K562 (cell line): Measurements from ENCODE around the gene KRTAP10-9. TPM values are rescaled to one million over a fixed set of nuclear protein-coding genes. Genes with fewer than 3 reads are reported as not detected.

Experiments used
- ATAC-seq: fragments of 200-7000 bp; cut with Tn5 transposase; 3 replicates; pipeline ENCODE4 v1.9.1; 2020; ENCODE audit warnings: moderate library complexity
- BruUV-seq: library from RNA; stranded (reverse); fragments of 400-500 nt; replicated peaks from 2 replicates; lab custom pipeline; 2021; lab: Mats Ljungman, UMichigan
- CTCF ChIA-PET: fragments of 300-600 bp; formaldehyde crosslinking; extraction: SDS; loops from one replicate; lab custom pipeline; 2021; ENCODE audit warnings: low intra/inter-chr PET ratio; lab: Yijun Ruan, JAX
- POLR2A ChIA-PET: fragments of 300-600, 350-650 bp; sonication (Branson Sonifier 250); formaldehyde crosslinking; extraction: SDS; loops from one replicate; lab custom pipeline; 2021; ENCODE audit warnings: antibody characterized with exemption, inconsistent platforms; lab: Yijun Ruan, JAX
- DNase-seq, 4 experiments: peaks; one replicate each; pipeline versions ENCODE4 v3.0.0 to v3.0.0-alpha.2; 2011 to 2018; ENCODE audit warnings: low spot score in 3 of 4, mixed read lengths in 3 of 4; ENCODE audit errors: extremely low read depth in 1 of 4
- FAIRE-seq: peaks from 2 replicates; lab custom pipeline; 2011; peaks lifted over from hg19 to GRCh38; lab: Jason Lieb, UNC
- H2AFZ ChIP-seq: 2 replicates; pipeline ENCODE4 v1.6.0; 2011; ENCODE audit warnings: low read depth, low read length, control low read depth, inconsistent platforms
- H3K27ac ChIP-seq: fragments of 200-600 bp; 3 replicates; pipeline ENCODE4 v1.8.0; 2011; ENCODE audit warnings: low read depth, mild to moderate bottlenecking, control low read depth, inconsistent platforms, low read length, moderate library complexity, mixed read lengths; ENCODE audit errors: extremely low read depth
- H3K27me3 ChIP-seq, 2 experiments: fragments of 300-600 bp in 1 of 2; 2 replicates in 1 of 2; 3 replicates in 1 of 2; pipeline versions ENCODE4 v1.6.0 to v1.8.0; 2011; ENCODE audit warnings: inconsistent platforms in 2 of 2, low read length in 2 of 2, mild to moderate bottlenecking in 1 of 2, mixed read lengths in 1 of 2, moderate library complexity in 1 of 2; ENCODE audit not compliant: control insufficient read depth in 2 of 2, insufficient read depth in 2 of 2
- H3K36me3 ChIP-seq: fragments of 300-600 bp; 3 replicates; pipeline ENCODE4 v1.8.0; 2011; ENCODE audit warnings: mild to moderate bottlenecking, low read length, inconsistent platforms; ENCODE audit not compliant: control insufficient read depth, insufficient read depth
- H3K4me1 ChIP-seq, 2 experiments: fragments of 200-600 bp in 1 of 2; replicated peaks in 1 of 2; 2 replicates in 1 of 2; 3 replicates in 1 of 2; pipeline versions ENCODE4 v1.5.1 to v1.8.0; 2011; ENCODE audit warnings: inconsistent platforms in 2 of 2, low read length in 2 of 2, mild to moderate bottlenecking in 1 of 2, mixed read lengths in 1 of 2, moderate library complexity in 1 of 2; ENCODE audit not compliant: control insufficient read depth in 2 of 2, insufficient read depth in 2 of 2
- H3K4me2 ChIP-seq: 2 replicates; pipeline ENCODE4 v1.6.1; 2011; ENCODE audit warnings: low read length, control low read depth, inconsistent platforms, mixed read lengths; ENCODE audit not compliant: insufficient read depth
- H3K4me3 ChIP-seq: fragments of 200-600 bp; sonication (generic), shearing (Covaris generic); 2 replicates; pipeline ENCODE4 v1.5.1; 2016; ENCODE audit warnings: control low read depth, inconsistent platforms
- H3K79me2 ChIP-seq: fragments of 200-600 bp; 3 replicates; pipeline ENCODE4 v1.8.0; 2011; ENCODE audit warnings: low read length, inconsistent platforms; ENCODE audit not compliant: control insufficient read depth, insufficient read depth
- H3K9ac ChIP-seq, 2 experiments: 2 replicates each; pipeline versions ENCODE4 v1.6.0 to v1.6.1; 2011; ENCODE audit warnings: low read depth in 2 of 2, low read length in 2 of 2, control low read depth in 1 of 2, inconsistent platforms in 1 of 2, mild to moderate bottlenecking in 1 of 2, mixed read lengths in 1 of 2; ENCODE audit not compliant: insufficient read depth in 1 of 2
- H3K9me1 ChIP-seq: one replicate; pipeline ENCODE4 v1.6.0; 2011; ENCODE audit warnings: inconsistent platforms, mild to moderate bottlenecking, low read length, moderate library complexity; ENCODE audit not compliant: control insufficient read depth, insufficient read depth
- H3K9me3 ChIP-seq: replicated peaks from 2 replicates; pipeline ENCODE4 v1.5.1; 2011; ENCODE audit warnings: low read depth, low read length, inconsistent platforms; ENCODE audit not compliant: control insufficient read depth, insufficient read depth
- H4K20me1 ChIP-seq: replicated peaks from 2 replicates; pipeline ENCODE4 v1.6.1; 2011; ENCODE audit warnings: low read length, inconsistent platforms, mixed read lengths; ENCODE audit not compliant: control insufficient read depth, insufficient read depth
- CCAR2 ChIP-seq: fragments of 200-400 bp; formaldehyde crosslinking; IDR thresholded peaks from 2 replicates; pipeline ENCODE4 v1.6.1; 2017; ENCODE audit warnings: mild to moderate bottlenecking, low read depth, low read length
- DLX4 ChIP-seq: fragments of 250-450 bp; sonication (Bioruptor Pico); IDR thresholded peaks from 2 replicates; pipeline ENCODE4 v1.6.1; 2021; ENCODE audit warnings: mild to moderate bottlenecking
- ELK3 ChIP-seq: fragments of 450-650 bp; formaldehyde crosslinking; IDR thresholded peaks from 2 replicates; pipeline ENCODE4 v1.4.0; 2020; ENCODE audit warnings: mild to moderate bottlenecking
- IRF9 ChIP-seq: fragments of 450-650 bp; IDR thresholded peaks from 2 replicates; pipeline ENCODE4 v1.6.1; 2016; ENCODE audit warnings: missing biosample characterization, missing genetic modification characterization
- KHSRP ChIP-seq: fragments of 450-650 bp; IDR thresholded peaks from 2 replicates; pipeline ENCODE4 v1.6.1; 2017
- MAZ ChIP-seq, 2 experiments: fragments of 450-650 bp in 1 of 2; sonication (generic) in 1 of 2; formaldehyde crosslinking; IDR thresholded peaks in 1 of 2; conservative IDR thresholded peaks in 1 of 2; 2 replicates each; pipeline versions ENCODE4 v1.4.0 to v1.5.0; 2020; ENCODE audit warnings: mild to moderate bottlenecking in 1 of 2, missing genetic modification reagents in 1 of 2
- POU5F1 ChIP-seq: fragments of 150-350 bp; IDR thresholded peaks from 2 replicates; pipeline ENCODE4 v1.6.1; 2014; ENCODE audit warnings: borderline replicate concordance, low read length, low read depth, mild to moderate bottlenecking; ENCODE audit not compliant: partially characterized antibody
- SNIP1 ChIP-seq: fragments of 450-650 bp; IDR thresholded peaks from 2 replicates; pipeline ENCODE4 v1.7.1; 2017; ENCODE audit warnings: low read depth, mild to moderate bottlenecking
- USF2 ChIP-seq: sonication (generic); formaldehyde crosslinking; IDR thresholded peaks from 2 replicates; pipeline ENCODE4 v1.5.0; 2020; ENCODE audit warnings: missing genetic modification reagents
- YBX1 ChIP-seq: fragments of 450-650 bp; IDR thresholded peaks from 2 replicates; pipeline ENCODE4 v1.7.1; 2016; ENCODE audit warnings: mild to moderate bottlenecking
- ZNF140 ChIP-seq: fragments of 250-450 bp; sonication (Bioruptor Pico); IDR thresholded peaks from 2 replicates; pipeline ENCODE4 v1.8.0; 2021; ENCODE audit warnings: moderate library complexity, mild to moderate bottlenecking, inconsistent platforms
- ZNF3 ChIP-seq: fragments of 250-450 bp; sonication (Bioruptor Pico); IDR thresholded peaks from 2 replicates; pipeline ENCODE4 v1.5.0; 2021; ENCODE audit warnings: mild to moderate bottlenecking, moderate library complexity
- WGBS: fragments of 100-300 bp; shearing (Covaris generic); methylation state at CpG from one replicate; pipeline ENCODE4 v1.1.6; 2016; ENCODE audit warnings: low coverage, mixed read lengths; ENCODE audit not compliant: insufficient coverage; ENCODE audit errors: missing lambda C conversion rate; 5-methylcytosine and 5-hydroxymethylcytosine counted together
- in situ Hi-C: fragments of 300-500 bp; cut with MboI; formaldehyde crosslinking; loops from 4 replicates; pipeline ENCODE4 v1.15.0; 2018; ENCODE audit warnings: inconsistent platforms, mixed read lengths
- intact Hi-C: fragments of 100-400 bp; cut with micrococcal nuclease; formaldehyde crosslinking; loops from 2 replicates; pipeline ENCODE4 v1.14.2; 2022
- polyA plus RNA-seq, 8 experiments: library from polyadenylated mRNA; depleted of rRNA in 4 of 8; stranded (reverse) in 5 of 8; unstranded in 3 of 8; fragments of >200 nt; fragmentation: Nextera tagmentation in 2 of 8; fragmentation: Illumina TruSeq in 1 of 8; extraction: Ambion mirVana in 2 of 8; extraction: Trizol in 1 of 8; gene quantifications; 2 replicates each; pipeline versions ENCODE4 v1.2.1 to v1.2.3, GENCODE V29; 2011 to 2014; ENCODE audit warnings: inconsistent platforms in 1 of 8, missing spikeins in 1 of 8
- total RNA-seq, 7 experiments: library from RNA; depleted of rRNA in 6 of 7; stranded (reverse); fragments of >200 nt in 6 of 7; fragmentation: Illumina TruSeq in 2 of 7; extraction: Trizol in 2 of 7; gene quantifications; 2 replicates each; pipeline versions ENCODE4 v1.2.1 to v1.2.3, GENCODE V29; 2011 to 2021; ENCODE audit warnings: low replicate concordance in 1 of 7

The KRTAP10-9 gene
- total and polyA plus RNA-seq, 9 of the 15 experiments (the other 6 are each of a cell fraction or from before 2014, with no cell fraction given): not detected

GRCh38 chr21:44589586-44590305 is 37.1 kb upstream of the KRTAP10-9 start (continued):
- TF ChIP-seq IRF9 (tag) (no peak), KHSRP (no peak)

- FAIRE-seq: no peak
- Histone ChIP-seq H2AFZ (no peak overlapping the region), H3K9ac (peak overlapping the region in 1 of 2 experiments; percentile 68; a peak in 1 of 4 replicates), H3K27ac (no peak overlapping the region), H3K9me3 (no peaks in the 10 kb centered on the region; the same call in 1 of the 2 replicates), H3K4me3 (no peak overlapping the region), H3K4me2 (no peak overlapping the region), H3K9me1 (no peaks in the 10 kb centered on the region), H3K27me3 (peaks cover 0 to 9% of the 10 kb centered on the region in 2 experiments; a peak in 1 of 5 replicates), H3K4me1 (peaks cover 22 to 37% of the 10 kb centered on the region in 2 experiments), H4K20me1 (no peaks in the 10 kb centered on the region), H3K79me2 (no peaks in the 10 kb centered on the region), H3K36me3 (no peaks in the 10 kb centered on the region)
- intact Hi-C loops (no loop called here), in situ Hi-C loops (no loop called here)
- CTCF ChIA-PET: no interaction called here
- whole genome bisulfite sequencing: 3% methylated on average over 7 of the region's 10 CpGs
- no peak for ATAC-seq
- DNase-seq: no peak
- POLR2A ChIA-PET: interaction anchor here (0.5 to 0.6 kb wide), 3 partner anchors 61 to 522 kb away, joined by 3 to 4 read pairs (median 3); no protein-coding TSS in a partner anchor
- no TSS peak for BruUV-seq
- no peak for TF ChIP-seq ZNF140 (CRISPR knock-in tag)
- no peak for TF ChIP-seq ZNF3 (CRISPR knock-in tag)
- no peak for TF ChIP-seq MAZ (CRISPR knock-in tag; conservative IDR thresholded peaks at IDR 0.05 in 1 of 2, IDR thresholded peaks at IDR 0.05 in 1 of 2)
- TF ChIP-seq POU5F1: no peak
- TF ChIP-seq USF2 (CRISPR knock-in tag): no peak
- no peak for TF ChIP-seq YBX1
- no peak for TF ChIP-seq DLX4 (CRISPR knock-in tag)
- TF ChIP-seq CCAR2: no peak
- TF ChIP-seq SNIP1: no peak
- no peak for TF ChIP-seq ELK3 (CRISPR knock-in tag)
These were observed 36.6 kb upstream of the KRTAP10-9 start for GRCh38 chr21:44590311-44590721.
